Astrocyte (in vitro differentiated cells and primary cell): ENCODE measurements around the gene ANKRD33B. TPM values are rescaled to one million over a fixed set of nuclear protein-coding genes. Genes with fewer than 3 reads are reported as not detected.
"Not testable (repeated sequence)": the region's sequence is repeated elsewhere in the genome, so short reads cannot be mapped to it uniquely, and the experiment has no call there.

ENCODE experiments used
- DNase-seq: peaks from one replicate; pipeline ENCODE4 v3.0.0-alpha.2; 2010; ENCODE audit warnings: low read depth
- FAIRE-seq: peaks from 2 replicates; lab custom pipeline; 2011; peaks lifted over from hg19 to GRCh38; lab: Jason Lieb, UNC
- H2AFZ ChIP-seq: 2 replicates; pipeline ENCODE4 v1.6.0; 2012; ENCODE audit warnings: low read depth, low read length, inconsistent platforms
- H3K27ac ChIP-seq: 2 replicates; pipeline ENCODE4 v1.5.1; 2011; ENCODE audit warnings: low read depth, low read length, inconsistent platforms
- H3K27me3 ChIP-seq: 2 replicates; pipeline ENCODE4 v1.6.0; 2011; ENCODE audit warnings: low read length, inconsistent platforms; ENCODE audit not compliant: insufficient read depth
- H3K36me3 ChIP-seq: 2 replicates; pipeline ENCODE4 v1.5.1; 2011; ENCODE audit warnings: low read length, inconsistent platforms; ENCODE audit not compliant: insufficient read depth
- H3K4me1 ChIP-seq: 2 replicates; pipeline ENCODE4 v1.5.1; 2011; ENCODE audit warnings: low read length, inconsistent platforms; ENCODE audit not compliant: insufficient read depth
- H3K4me2 ChIP-seq: 2 replicates; pipeline ENCODE4 v1.6.0; 2012; ENCODE audit warnings: low read length, inconsistent platforms
- H3K4me3 ChIP-seq: 2 replicates; pipeline ENCODE4 v1.5.1; 2011; ENCODE audit warnings: low read depth, mild to moderate bottlenecking, low read length, inconsistent platforms; ENCODE audit not compliant: insufficient read depth
- H3K79me2 ChIP-seq: 2 replicates; pipeline ENCODE4 v1.6.0; 2012; ENCODE audit warnings: mild to moderate bottlenecking, low read length, inconsistent platforms; ENCODE audit not compliant: insufficient read depth
- H3K9ac ChIP-seq: 2 replicates; pipeline ENCODE4 v1.6.0; 2012; ENCODE audit warnings: mild to moderate bottlenecking, low read length, inconsistent platforms
- H3K9me3 ChIP-seq: 2 replicates; pipeline ENCODE4 v1.5.1; 2012; ENCODE audit warnings: low read depth, mild to moderate bottlenecking, low read length, inconsistent platforms; ENCODE audit not compliant: insufficient read depth
- H4K20me1 ChIP-seq: 2 replicates; pipeline ENCODE4 v1.6.0; 2012; ENCODE audit warnings: low read length, inconsistent platforms; ENCODE audit not compliant: insufficient read depth
- H3K27ac Mint-ChIP-seq: one replicate; pipeline ENCODE4 v1.8.0; 2021; ENCODE audit warnings: mild to moderate bottlenecking, mixed read lengths; ENCODE audit not compliant: unreplicated experiment
- H3K27me3 Mint-ChIP-seq: one replicate; pipeline ENCODE4 v1.8.0; 2021; ENCODE audit warnings: low read depth, mixed read lengths; ENCODE audit not compliant: unreplicated experiment
- H3K36me3 Mint-ChIP-seq: one replicate; pipeline ENCODE4 v1.8.0; 2021; ENCODE audit warnings: low read depth, mixed read lengths; ENCODE audit not compliant: unreplicated experiment
- H3K4me1 Mint-ChIP-seq: one replicate; pipeline ENCODE4 v1.8.0; 2021; ENCODE audit warnings: low read depth, mixed read lengths; ENCODE audit not compliant: unreplicated experiment
- H3K4me3 Mint-ChIP-seq: one replicate; pipeline ENCODE4 v1.8.0; 2021; ENCODE audit warnings: mild to moderate bottlenecking, moderate library complexity, mixed read lengths; ENCODE audit not compliant: unreplicated experiment
- H3K9me3 Mint-ChIP-seq: one replicate; pipeline ENCODE4 v1.8.0; 2021; ENCODE audit warnings: mild to moderate bottlenecking, mixed read lengths; ENCODE audit not compliant: unreplicated experiment
- EZH2 ChIP-seq: IDR thresholded peaks from 2 replicates; pipeline ENCODE4 v1.6.1; 2012; ENCODE audit warnings: mild to moderate bottlenecking, low read length, inconsistent platforms; ENCODE audit not compliant: insufficient read depth
- total RNA-seq: library from RNA; stranded (reverse); gene quantifications from 2 replicates; pipeline ENCODE4 v1.2.1, GENCODE V29; 2021
- TF ChIP-seq, protein P1 (sequence below): IDR thresholded peaks from 2 replicates; pipeline ENCODE4 v1.5.1; 2011; ENCODE audit warnings: low read depth, mild to moderate bottlenecking, inconsistent platforms, low read length, moderate library complexity; ENCODE audit not compliant: insufficient read depth

The ANKRD33B gene
- total RNA-seq, 1 donor from 2014 or later, result 22.7 TPM

DNA sequence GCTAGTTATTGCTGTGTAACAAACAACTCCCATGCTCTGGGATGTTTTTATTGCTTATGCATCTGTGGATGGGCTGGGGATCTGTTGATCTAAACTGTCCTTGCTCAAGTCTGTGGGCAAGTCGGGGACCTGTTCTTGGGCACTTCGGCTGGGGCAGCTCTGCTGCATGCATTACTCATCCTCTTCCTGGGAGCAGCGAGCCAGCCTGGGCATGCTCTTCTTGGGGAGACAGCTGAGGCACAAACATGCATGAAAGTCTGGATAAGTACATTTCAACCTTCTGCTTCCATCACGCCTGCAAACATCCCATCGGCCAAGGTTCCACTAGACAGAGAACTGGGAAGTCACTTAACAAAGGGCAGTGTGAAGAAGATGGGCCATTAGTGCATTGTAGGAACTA is 66.3 kb downstream of the ANKRD33B start:
- no peak overlapping the region for H3K27ac ChIP-seq
- no peak overlapping the region for H3K9ac ChIP-seq
- Mint-ChIP-seq H3K27me3 (peaks cover 4% of the 10 kb centered on the region), H3K4me3 (no peak overlapping the region), H3K4me1 (peaks cover 28% of the 10 kb centered on the region), H3K27ac (no peak overlapping the region), H3K36me3 (peaks cover 15% of the 10 kb centered on the region), H3K9me3 (peaks cover 6% of the 10 kb centered on the region)
- H3K4me1 ChIP-seq, result peaks cover 20% of the 10 kb centered on the region
- no peak overlapping the region for H2AFZ ChIP-seq
- no peaks in the 10 kb centered on the region for H3K36me3 ChIP-seq
- H4K20me1 ChIP-seq, result no peaks in the 10 kb centered on the region
- H3K4me2 ChIP-seq, result no peak overlapping the region
- no peaks in the 10 kb centered on the region for H3K79me2 ChIP-seq
- H3K4me3 ChIP-seq, result no peak overlapping the region
- H3K9me3 ChIP-seq, result no peaks in the 10 kb centered on the region
- TF ChIP-seq, protein P1, sequence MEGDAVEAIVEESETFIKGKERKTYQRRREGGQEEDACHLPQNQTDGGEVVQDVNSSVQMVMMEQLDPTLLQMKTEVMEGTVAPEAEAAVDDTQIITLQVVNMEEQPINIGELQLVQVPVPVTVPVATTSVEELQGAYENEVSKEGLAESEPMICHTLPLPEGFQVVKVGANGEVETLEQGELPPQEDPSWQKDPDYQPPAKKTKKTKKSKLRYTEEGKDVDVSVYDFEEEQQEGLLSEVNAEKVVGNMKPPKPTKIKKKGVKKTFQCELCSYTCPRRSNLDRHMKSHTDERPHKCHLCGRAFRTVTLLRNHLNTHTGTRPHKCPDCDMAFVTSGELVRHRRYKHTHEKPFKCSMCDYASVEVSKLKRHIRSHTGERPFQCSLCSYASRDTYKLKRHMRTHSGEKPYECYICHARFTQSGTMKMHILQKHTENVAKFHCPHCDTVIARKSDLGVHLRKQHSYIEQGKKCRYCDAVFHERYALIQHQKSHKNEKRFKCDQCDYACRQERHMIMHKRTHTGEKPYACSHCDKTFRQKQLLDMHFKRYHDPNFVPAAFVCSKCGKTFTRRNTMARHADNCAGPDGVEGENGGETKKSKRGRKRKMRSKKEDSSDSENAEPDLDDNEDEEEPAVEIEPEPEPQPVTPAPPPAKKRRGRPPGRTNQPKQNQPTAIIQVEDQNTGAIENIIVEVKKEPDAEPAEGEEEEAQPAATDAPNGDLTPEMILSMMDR, result no peak
- no peak for TF ChIP-seq EZH2
- FAIRE-seq (no peak), DNase-seq (no peak)
- H3K27me3 ChIP-seq, result no peaks in the 10 kb centered on the region

DNA sequence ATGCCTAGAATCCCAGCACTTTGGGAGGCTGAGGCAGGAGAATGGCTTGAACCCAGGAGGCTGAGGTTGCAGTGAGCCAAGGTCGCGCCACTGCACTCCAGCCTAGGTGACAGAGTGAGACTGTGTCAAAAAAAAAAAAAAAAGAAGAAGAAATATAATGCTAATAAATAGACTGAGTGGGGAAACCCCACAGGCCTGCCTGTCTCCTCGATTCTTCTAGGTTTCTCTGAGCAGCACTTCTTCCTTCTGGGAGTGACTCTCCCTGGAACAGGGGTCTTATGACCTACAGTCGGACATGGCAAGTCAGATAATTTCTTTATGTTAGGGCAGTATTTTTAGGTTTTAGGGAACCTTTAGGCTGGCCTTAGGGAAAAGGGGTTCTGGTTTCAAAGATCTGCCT is 66.9 kb downstream of the ANKRD33B start:
- not testable (repeated sequence) for H3K4me3 ChIP-seq, H3K9me3 Mint-ChIP-seq, H4K20me1 ChIP-seq, H3K27me3 Mint-ChIP-seq, H3K9me3 ChIP-seq, H2AFZ ChIP-seq, H3K4me2 ChIP-seq, DNase-seq, H3K4me3 Mint-ChIP-seq, H3K27ac ChIP-seq, H3K36me3 ChIP-seq, FAIRE-seq, H3K27ac Mint-ChIP-seq, H3K27me3 ChIP-seq, H3K9ac ChIP-seq, H3K79me2 ChIP-seq
- H3K4me1 ChIP-seq, result peaks cover 27% of the 10 kb centered on the region
- H3K36me3 Mint-ChIP-seq, result peaks cover 17% of the 10 kb centered on the region
- H3K4me1 Mint-ChIP-seq, result peaks cover 34% of the 10 kb centered on the region

DNA sequence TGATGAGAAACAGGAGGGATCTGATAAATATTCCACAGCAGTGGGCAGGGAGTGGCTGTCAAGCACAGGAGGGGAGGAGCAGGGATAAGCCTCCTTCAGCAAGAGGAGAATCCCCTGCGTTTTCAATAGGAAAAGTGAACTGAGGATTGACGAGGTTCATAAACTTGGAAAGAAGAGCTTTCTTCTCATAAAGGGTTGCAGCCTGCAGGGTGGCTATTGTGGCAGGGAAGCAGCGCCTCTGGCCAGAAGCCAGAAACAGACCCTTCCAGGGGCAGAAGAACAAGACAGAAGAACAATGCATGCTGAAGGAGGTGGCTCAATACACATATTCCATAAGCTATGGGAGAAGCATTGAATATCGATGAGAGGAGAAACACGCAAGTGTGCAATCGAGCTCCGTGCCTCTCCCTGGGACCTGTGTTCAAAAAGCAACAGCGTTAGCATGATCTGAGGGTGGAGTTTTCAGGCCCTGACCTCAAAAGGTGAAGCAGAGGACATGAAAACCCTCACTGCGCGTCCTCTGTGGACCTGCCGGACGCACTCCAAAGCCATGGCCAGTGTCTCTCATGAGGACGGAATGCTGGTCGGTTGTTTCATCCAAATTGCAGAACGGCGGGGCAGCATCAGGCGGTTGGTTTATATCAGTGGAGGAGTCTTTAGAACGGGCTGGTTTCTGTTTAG is 67.6 kb downstream of the ANKRD33B start:
- Mint-ChIP-seq H3K27ac (no peak overlapping the region), H3K9me3 (peaks cover 6% of the 10 kb centered on the region), H3K4me1 (peaks cover 39% of the 10 kb centered on the region), H3K27me3 (no peaks in the 10 kb centered on the region), H3K4me3 (no peak overlapping the region), H3K36me3 (peaks cover 17% of the 10 kb centered on the region)
- Histone ChIP-seq H3K4me2 (peak overlapping the region; percentile 75), H3K79me2 (no peaks in the 10 kb centered on the region), H3K36me3 (no peaks in the 10 kb centered on the region), H4K20me1 (no peaks in the 10 kb centered on the region), H3K4me1 (peaks cover 34% of the 10 kb centered on the region), H3K9me3 (no peaks in the 10 kb centered on the region), H3K27ac (peak overlapping the region; percentile 74), H3K9ac (peak overlapping the region; percentile 51), H3K4me3 (no peak overlapping the region), H2AFZ (no peak overlapping the region), H3K27me3 (no peaks in the 10 kb centered on the region)
- DNase-seq (no peak), FAIRE-seq (no peak)
- no peak for TF ChIP-seq EZH2
- TF ChIP-seq, protein P1, result no peak
